GM21825 (cell line): ENCODE measurements around the gene PLXNC1.
A peak's percentile ranks its signal among the peaks of the same experiment; 100 is the strongest.

ENCODE experiments used
- ATAC-seq: cut with Tn5 transposase; IDR thresholded peaks from one replicate; pipeline ENCODE4 v1.9.1; 2021; ENCODE audit warnings: mild to moderate bottlenecking, moderate library complexity; ENCODE audit not compliant: unreplicated experiment

PLXNC1 gene

DNA sequence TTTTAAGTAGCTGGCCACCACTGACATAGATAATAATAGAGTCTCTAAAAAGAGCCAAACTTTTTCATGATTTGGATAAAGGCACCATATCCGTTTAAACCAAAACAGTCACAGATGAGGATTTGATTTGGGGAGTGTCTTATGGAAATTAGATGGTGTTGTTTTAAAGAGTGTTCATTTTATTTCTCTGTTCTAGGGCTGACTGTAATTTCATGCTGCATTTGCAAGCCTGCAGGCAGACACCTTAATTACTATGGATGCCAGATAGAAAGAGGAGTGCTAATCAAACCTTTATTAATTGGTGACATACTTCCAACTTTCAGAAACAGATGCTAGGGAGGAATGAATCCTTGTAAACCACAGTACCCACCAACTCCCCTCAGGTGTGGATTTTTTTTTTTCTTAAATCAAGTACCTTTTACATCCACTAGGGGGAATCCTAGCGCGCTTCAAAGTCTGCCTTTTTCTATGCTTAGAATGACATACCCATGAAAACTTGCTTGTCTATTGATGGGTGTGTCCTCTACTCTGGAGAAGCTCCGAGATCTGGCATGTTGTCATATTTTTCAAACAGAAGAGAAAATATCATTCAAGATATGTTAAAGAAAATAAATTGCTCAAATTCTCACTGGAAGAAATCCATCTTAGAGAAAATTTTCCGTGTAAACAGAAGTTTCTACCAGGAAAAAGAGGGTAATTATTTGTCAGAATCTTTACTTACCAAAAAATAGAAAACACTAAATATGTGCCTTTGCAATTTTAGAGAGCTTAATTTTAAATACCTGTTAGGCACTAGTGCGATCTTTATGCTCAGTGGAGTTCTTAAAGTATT is 14.2 kb upstream of the PLXNC1 start:
- no peak for ATAC-seq

- no peak for ATAC-seq
Observed at GRCh38 chr12:94135896-94136295, 12.5 kb upstream of the PLXNC1 start.

GRCh38 chr12:94139816-94140215 is 8.6 kb upstream of the PLXNC1 start:
- ATAC-seq, result no peak

DNA sequence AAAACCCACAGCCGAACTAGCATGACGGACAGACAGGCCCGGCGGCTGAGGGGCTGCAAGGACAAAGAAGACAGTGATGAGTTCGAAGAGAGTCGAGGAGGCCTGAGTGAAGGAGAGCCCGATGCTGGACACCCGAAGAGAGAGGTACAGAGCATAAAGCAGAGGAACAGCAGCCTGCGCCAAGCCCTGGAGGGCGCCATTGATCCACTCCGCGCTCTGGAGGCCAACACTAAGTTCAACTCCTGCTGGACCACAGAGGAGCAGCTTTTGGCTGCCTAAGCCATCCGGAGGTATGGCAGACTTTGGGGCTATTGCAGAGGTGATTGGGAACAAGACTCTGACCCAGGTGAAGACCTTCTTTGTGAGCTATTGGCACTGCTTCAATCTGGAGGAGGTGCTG is 7.8 kb upstream of the PLXNC1 start:
- ATAC-seq, result no peak

GRCh38 chr12:94141004-94141764 is 7.2 kb upstream of the PLXNC1 start:
- no peak for ATAC-seq

DNA sequence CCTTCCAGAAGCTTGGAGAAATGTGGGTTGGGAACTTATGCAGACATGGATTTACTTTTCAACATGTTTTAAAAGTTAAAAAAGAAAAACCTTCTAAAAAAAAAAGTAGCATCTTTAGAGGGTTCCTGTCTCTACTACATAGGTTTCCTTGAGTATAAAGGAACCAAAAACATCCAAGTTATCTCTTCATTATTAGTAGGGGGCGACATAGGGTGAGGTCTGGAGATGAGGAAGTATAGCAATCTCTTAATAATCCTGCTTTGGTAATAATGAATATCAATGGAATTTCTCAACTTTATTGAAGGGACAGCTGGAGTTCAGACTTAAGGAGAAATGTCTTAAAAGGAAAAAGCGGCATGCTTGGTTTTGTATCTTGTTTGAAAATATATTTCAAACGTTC is 6.5 kb upstream of the PLXNC1 start:
- ATAC-seq, result no peak

DNA sequence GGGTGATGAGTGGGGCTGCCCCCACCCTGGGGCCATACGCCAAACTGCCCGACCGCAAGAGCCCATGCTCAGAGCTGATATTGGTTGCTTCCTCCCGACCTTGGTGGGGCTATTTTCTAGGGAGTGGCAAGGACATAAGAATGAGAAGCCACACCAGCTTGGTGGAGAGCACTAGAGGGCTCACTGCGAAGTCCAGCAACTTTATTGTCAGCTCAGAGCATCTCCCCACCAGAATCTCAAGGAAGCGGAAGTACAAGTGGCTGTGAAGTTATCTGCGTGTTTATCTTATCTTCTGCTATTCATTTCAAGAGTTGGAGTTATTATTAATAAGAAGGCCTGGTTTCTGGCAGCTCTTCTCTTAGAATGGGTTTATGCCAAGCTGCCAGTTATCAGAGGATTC is 4.9 kb upstream of the PLXNC1 start:
- no peak for ATAC-seq

- no peak for ATAC-seq
Observed at GRCh38 chr12:94143951-94144350, 4.4 kb upstream of the PLXNC1 start.

- no peak for ATAC-seq
Observed at GRCh38 chr12:94144781-94145180, 3.6 kb upstream of the PLXNC1 start.

DNA sequence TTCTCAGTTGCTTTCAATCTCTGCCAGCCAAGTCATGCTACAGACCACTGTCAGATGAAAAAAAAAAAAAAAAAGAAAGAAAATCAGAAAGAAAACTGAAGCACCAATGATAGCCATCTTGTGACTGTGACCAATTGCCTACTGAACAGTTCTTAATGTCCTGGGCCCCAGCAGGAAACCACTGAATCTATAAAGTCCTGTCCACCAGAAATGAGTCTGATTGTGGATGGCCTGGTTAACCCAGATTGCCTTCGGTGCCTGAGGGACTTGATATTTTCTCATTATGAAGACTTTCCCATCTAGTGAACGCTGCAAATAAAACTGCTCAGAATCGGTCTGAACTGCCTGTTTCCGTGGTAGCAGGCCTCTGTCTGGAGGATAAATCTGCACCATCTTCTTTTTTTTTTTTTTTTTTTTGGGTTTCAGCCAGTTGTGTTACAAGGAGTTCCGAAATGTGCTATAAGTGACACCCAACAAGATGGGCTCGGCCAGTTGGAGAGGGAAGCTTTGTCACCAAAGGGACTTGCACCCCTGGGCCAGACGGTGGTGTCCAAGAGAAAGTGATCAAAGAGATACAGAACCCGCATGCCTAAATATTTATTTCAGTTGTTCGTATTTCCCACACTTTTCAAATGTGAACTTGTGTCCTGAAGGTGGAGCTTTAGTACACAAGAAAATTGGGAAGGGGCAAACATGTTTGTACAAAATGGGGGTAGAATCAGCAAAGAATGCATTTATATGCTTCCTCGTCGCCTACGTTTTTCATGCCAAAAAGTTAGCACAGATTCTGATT is 3.0 kb upstream of the PLXNC1 start:
- no peak for ATAC-seq

DNA sequence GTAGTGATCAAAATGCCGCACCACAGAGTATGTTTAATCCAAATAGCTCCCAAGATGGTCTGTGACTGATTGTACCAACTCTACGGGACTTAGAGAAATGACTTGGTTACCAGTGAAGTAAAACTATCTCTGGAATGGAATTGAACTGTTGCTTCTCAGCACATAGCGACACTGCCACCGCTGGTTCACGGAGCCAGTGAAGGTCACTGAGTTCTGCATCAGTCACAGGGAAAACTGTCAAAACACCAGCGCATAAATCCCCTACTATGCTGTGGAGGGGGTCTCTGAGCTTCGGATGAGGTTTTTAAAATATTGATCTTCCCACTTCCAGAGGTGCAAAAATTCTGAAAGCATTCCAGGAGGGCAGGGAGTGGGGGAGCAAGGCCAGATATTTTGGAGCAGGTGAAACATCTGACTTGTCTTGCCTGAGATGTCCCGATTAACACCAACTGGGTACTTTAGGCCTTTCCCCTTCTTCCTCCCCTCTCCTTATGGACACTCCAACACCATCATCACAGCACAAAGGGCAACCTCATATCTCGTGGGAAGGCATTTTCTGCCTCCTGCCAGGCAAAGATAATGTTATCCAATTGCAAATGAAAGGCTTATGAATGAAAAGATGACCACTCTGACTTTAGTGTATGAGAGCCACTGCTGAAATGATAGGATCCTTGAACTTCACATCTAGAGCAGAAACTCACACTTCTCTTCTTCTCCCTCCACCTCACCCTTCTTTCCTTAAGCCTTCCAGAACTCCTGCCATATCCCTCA is 2.0 kb upstream of the PLXNC1 start:
- ATAC-seq, result no peak

DNA sequence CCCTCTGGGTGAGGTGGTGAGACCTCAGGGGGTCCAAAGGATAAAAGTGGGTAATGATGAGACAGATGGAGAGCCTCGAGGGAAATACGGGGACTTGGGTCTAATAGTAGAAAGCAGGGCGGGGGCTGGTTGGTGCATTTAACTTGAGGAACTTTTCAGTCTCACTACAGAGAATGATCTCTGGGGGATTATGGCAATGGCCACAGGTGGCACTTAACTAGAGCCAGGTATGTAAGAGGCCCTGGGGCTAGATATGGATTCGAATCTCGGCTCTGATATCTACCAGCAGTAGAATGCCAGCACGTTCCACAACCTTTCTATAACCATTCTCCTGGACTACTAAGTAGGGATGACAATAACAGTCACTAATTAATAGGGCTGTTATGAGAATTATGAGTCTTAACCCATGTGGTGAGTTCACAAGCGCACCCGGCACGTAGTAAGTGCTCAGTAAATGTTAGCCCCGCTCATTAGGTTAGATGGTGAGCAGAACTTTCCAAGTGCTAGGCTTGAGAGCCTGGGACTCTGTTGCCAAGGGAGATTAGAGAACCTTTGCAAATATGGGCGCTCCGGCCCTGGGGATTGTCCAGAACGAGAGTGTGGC is 888 bp upstream of the PLXNC1 start:
- no peak for ATAC-seq

- peak; percentile 13 for ATAC-seq
Observed at GRCh38 chr12:94148739-94149118, 352 bp downstream of the PLXNC1 start.

GRCh38 chr12:94149119-94149780 is 873 bp downstream of the PLXNC1 start:
- ATAC-seq, result peak; percentile 31

GRCh38 chr12:94149781-94150239 is 1.4 kb downstream of the PLXNC1 start:
- peak; percentile 5 for ATAC-seq

DNA sequence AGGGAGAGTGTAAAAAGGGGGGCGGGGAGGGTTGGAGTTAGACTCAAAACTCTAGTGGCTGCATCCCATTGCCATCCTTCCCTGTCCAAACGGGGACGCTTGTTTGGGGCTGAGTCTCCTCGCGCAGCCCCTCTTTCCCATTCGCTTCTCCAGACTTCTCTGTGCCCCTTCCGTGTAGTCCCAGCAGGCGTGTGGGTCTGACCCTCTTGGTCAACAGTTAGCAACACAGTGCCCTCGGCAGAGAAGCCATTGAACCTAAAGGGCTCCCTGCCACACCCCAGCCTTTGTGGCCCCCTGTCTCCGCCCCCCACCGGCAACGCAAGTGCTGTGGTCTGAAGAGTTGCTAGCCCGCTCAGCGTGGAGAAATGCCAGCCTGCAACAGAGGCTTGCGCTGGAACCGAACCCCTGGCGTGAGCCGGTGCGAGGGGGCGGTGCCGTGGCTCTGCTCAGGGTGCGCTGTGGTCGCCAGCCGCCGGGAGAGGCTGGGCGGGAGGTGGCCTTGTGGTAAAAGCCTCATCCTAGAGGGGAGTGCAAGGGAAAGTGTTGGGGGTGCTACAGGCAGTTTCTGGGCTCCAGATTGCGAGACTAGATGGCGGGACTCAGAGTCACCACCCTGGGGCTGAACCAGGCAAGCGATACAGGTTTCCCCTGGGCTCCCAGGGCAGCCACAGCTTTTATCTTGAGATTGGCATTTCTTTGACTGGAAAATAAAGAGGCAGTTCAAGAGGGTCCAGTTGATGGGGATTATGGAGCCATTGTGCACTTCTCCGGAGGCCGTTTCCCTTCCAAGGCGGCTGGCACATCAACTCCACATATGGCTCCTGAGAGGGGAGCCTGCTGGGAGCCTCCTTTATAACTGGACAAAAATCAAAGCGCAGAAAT is 2.1 kb downstream of the PLXNC1 start:
- ATAC-seq, result no peak

DNA sequence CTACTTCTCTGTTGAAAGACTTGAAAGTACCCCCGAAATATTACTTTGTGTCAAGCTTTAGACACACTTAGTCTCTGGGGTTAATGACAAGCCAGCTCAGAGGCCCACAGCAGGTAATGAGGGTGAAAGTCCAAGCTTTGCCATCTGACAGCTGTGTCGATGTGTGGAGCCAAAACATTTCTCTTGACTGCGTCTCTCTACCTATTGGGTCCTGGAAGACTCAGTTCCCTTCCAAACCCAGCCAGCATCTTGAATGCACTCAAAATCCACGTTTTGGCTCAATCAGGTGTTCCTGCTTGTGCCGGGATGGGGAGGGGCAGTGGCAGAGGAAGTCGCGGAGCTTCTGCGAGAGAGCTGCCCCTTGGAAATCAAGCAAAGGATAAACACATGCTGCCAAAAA is 3.2 kb downstream of the PLXNC1 start:
- no peak for ATAC-seq

DNA sequence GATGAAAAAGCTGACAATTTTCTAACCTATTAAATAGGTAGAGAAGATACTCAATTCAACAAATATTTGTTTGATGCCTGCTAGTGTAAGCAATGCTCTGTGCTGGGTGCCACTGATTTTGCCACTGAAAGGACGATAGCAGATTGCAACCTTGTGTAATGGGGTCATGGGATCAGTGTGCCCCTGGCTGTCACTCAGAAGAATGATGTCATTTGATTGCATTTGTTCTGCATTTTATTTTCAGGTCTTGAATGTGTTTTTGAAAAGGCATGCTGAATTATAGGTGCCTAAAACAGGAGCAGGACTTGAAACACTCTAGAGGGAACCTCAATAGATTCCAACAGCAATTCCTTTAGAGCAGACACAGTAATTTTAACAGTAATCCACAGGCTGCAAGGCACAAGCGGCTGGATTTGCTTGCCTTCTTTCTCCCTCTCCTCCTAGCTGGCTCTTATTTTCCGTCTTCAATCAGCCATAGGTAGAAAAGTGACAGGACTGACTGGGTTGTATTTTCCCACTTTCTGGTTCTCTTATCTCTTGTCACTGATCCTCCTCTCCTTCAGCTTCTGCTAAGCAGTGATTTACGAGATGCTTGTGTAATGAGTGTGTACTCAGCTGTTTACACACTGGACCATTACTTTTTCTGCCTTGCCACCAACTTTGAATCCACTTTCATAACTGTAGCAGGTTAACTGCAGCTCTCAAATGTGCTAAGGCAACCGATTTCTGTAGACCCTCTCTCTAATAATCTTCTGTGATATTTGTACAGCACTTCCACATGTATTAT is 4.1 kb downstream of the PLXNC1 start:
- ATAC-seq, result no peak
